ENCODE results near the gene ZCCHC2. TPM values are rescaled to one million over a fixed set of nuclear protein-coding genes. Genes with fewer than 3 reads are reported as not detected.

The ZCCHC2 gene
- total RNA-seq, 1 experiment from 2014 or later = 11.5 TPM

DNA sequence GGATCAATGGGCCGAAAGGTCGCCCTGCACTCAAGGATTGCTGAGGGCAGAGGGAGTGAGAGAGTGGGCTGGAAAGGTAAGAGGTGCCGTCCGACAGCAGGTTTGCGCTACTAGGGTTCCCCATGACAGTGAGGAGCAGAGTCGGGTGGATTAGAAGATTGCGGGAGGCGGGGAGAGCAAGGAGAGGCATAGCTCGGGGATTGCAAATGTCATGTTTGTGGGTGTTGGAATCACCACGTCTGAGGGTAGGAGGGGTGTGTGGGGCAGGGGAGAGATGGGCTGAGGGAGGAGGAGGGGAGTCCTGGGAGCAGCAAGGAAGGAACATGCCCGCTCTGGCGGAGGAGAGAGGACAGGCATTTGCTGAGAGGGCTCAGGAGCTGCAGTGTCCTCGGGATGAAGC is 81.2 kb downstream of the ZCCHC2 start:
- CTCF ChIA-PET = no interaction called here
- POLR2A ChIA-PET (ENCODE audit: low non-redundant PET) = interaction anchor here (0.7 kb wide), 1 partner anchor 512 kb away, joined by 3 read pairs; no protein-coding TSS in a partner anchor
- Histone ChIP-seq H3K9me3 (ENCODE audit: low read depth, low read length, poor library complexity, severe bottlenecking) (no peaks in the 10 kb centered on the region), H3K27me3 (replicated peaks; ENCODE audit: insufficient read depth, low read depth, low read length, poor library complexity) (peaks cover 8% of the 10 kb centered on the region), H3K4me3 (ENCODE audit: low read depth, low read length, poor library complexity, severe bottlenecking) (no peak overlapping the region), H3K27ac (ENCODE audit: low read depth, low read length, poor library complexity, severe bottlenecking) (no peak overlapping the region), H3K36me3 (ENCODE audit: insufficient read depth, low read length, poor library complexity, severe bottlenecking) (no peaks in the 10 kb centered on the region), H3K4me1 (ENCODE audit: insufficient read depth, low read length, poor library complexity, severe bottlenecking) (no peaks in the 10 kb centered on the region)
- DNase-seq (ENCODE audit: low spot score) = no peak
- BruUV-seq (replicated peaks) = no TSS peak
- intact Hi-C loops (cut with micrococcal nuclease; ENCODE audit: unreplicated experiment) = loop anchor here (10.0 kb wide), 1 partner anchor 191 kb away; no protein-coding TSS in a partner anchor
- TF ChIP-seq, protein P1, sequence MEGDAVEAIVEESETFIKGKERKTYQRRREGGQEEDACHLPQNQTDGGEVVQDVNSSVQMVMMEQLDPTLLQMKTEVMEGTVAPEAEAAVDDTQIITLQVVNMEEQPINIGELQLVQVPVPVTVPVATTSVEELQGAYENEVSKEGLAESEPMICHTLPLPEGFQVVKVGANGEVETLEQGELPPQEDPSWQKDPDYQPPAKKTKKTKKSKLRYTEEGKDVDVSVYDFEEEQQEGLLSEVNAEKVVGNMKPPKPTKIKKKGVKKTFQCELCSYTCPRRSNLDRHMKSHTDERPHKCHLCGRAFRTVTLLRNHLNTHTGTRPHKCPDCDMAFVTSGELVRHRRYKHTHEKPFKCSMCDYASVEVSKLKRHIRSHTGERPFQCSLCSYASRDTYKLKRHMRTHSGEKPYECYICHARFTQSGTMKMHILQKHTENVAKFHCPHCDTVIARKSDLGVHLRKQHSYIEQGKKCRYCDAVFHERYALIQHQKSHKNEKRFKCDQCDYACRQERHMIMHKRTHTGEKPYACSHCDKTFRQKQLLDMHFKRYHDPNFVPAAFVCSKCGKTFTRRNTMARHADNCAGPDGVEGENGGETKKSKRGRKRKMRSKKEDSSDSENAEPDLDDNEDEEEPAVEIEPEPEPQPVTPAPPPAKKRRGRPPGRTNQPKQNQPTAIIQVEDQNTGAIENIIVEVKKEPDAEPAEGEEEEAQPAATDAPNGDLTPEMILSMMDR (conservative IDR thresholded peaks at IDR 0.05; ENCODE audit: low read depth, low read length) = no peak
- TF ChIP-seq EZH2 (IDR thresholded peaks at IDR 0.05; ENCODE audit: borderline replicate concordance, low read depth, low read length, poor library complexity, severe bottlenecking) = no peak

DNA sequence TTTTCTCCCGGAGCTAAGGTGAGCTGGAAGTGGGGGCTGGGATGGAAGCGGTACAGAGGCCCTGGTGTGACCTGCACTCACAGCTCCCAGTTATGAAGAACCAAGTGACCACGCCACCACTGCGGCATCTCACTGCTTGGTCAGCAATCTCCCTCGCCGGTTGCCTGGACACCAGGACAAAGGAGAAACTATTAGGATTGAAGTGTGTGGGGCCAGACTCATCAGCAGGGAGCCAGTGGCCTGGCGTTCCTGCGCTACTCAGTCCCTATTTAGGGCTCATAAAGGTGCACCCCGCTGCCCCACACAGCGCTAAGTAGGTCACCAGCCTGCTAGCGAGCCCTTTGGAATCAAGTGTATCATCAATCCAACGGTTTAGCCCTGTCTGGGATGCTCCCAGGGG is 82.9 kb downstream of the ZCCHC2 start:
- intact Hi-C loops (cut with micrococcal nuclease; ENCODE audit: unreplicated experiment) = loop anchor here (10.0 kb wide), 1 partner anchor 189 kb away; no protein-coding TSS in a partner anchor
- H3K27me3 ChIP-seq (replicated peaks; ENCODE audit: insufficient read depth, low read depth, low read length, poor library complexity) = no peaks in the 10 kb centered on the region
- no peak for DNase-seq (ENCODE audit: low spot score)
- ChIA-PET CTCF (no interaction called here), POLR2A (ENCODE audit: low non-redundant PET) (interaction anchor here (0.7 kb wide), 1 partner anchor 338 kb away, joined by 9 read pairs; no protein-coding TSS in a partner anchor)
- TF ChIP-seq, protein P1 (conservative IDR thresholded peaks at IDR 0.05; ENCODE audit: low read depth, low read length) = no peak
- TF ChIP-seq EZH2 (IDR thresholded peaks at IDR 0.05; ENCODE audit: borderline replicate concordance, low read depth, low read length, poor library complexity, severe bottlenecking) = no peak
- no peak overlapping the region for H3K27ac ChIP-seq (ENCODE audit: low read depth, low read length, poor library complexity, severe bottlenecking)
- H3K9me3 ChIP-seq (ENCODE audit: low read depth, low read length, poor library complexity, severe bottlenecking) = no peaks in the 10 kb centered on the region
- H3K36me3 ChIP-seq (ENCODE audit: insufficient read depth, low read length, poor library complexity, severe bottlenecking) = no peaks in the 10 kb centered on the region
- H3K4me1 ChIP-seq (ENCODE audit: insufficient read depth, low read length, poor library complexity, severe bottlenecking) = no peaks in the 10 kb centered on the region
- no peak overlapping the region for H3K4me3 ChIP-seq (ENCODE audit: low read depth, low read length, poor library complexity, severe bottlenecking)
- BruUV-seq (replicated peaks) = no TSS peak

DNA sequence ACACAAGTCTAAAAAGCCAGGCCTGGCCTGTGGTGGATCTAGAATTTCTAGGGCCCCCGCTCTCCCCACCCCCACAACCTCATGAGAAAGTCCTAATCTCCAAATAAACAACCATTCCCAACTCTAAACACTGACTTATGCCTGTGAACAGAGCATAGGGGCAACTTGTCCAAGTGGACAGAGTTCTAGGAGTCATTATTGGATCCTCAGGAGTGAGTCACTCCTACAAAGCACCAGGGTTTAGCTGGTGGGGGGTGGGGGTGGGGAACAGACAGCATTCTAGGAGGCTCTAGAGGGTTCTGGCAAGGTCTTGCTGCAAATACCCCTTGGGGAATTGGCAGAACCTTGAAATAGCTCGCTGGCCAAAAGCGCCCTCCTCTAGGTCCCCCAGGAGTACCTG is 83.3 kb downstream of the ZCCHC2 start:
- no TSS peak for BruUV-seq (replicated peaks)
- Histone ChIP-seq H3K36me3 (ENCODE audit: insufficient read depth, low read length, poor library complexity, severe bottlenecking) (no peaks in the 10 kb centered on the region), H3K9me3 (ENCODE audit: low read depth, low read length, poor library complexity, severe bottlenecking) (no peaks in the 10 kb centered on the region), H3K4me1 (ENCODE audit: insufficient read depth, low read length, poor library complexity, severe bottlenecking) (no peaks in the 10 kb centered on the region), H3K27ac (ENCODE audit: low read depth, low read length, poor library complexity, severe bottlenecking) (no peak overlapping the region), H3K4me3 (ENCODE audit: low read depth, low read length, poor library complexity, severe bottlenecking) (no peak overlapping the region), H3K27me3 (replicated peaks; ENCODE audit: insufficient read depth, low read depth, low read length, poor library complexity) (no peaks in the 10 kb centered on the region)
- POLR2A ChIA-PET (ENCODE audit: low non-redundant PET) = no interaction called here
- no peak for DNase-seq (ENCODE audit: low spot score)
- CTCF ChIA-PET = no interaction called here
- intact Hi-C loops (cut with micrococcal nuclease; ENCODE audit: unreplicated experiment) = loop anchor here (10.0 kb wide), 1 partner anchor 189 kb away; no protein-coding TSS in a partner anchor
- TF ChIP-seq, protein P1 (conservative IDR thresholded peaks at IDR 0.05; ENCODE audit: low read depth, low read length) = no peak
- TF ChIP-seq EZH2 (IDR thresholded peaks at IDR 0.05; ENCODE audit: borderline replicate concordance, low read depth, low read length, poor library complexity, severe bottlenecking) = no peak
